ENCODE measurements around the gene LRRC38.
"Not testable (repeated sequence)": the region's sequence is repeated elsewhere in the genome, so short reads cannot be mapped to it uniquely, and the experiment has no call there.

Gene LRRC38

GRCh38 chr1:13513895-13514546 is at the start of gene LRRC38:
TSS of gene LRRC38 (minus strand) at chr1:13514003. CDS start at chr1:13513593, 410 bp downstream.
- no peaks in the 10 kb centered on the region for H3K9me3 ChIP-seq (ENCODE audit: control insufficient read depth, low read length)
- TF ChIP-seq CTCF (IDR thresholded peaks at IDR 0.05): no peak
- no peak within 1 kb of the TSS for H3K4me3 ChIP-seq (ENCODE audit: low read depth, low read length)
- no peaks in the 10 kb centered on the region for H3K27me3 ChIP-seq (ENCODE audit: control insufficient read depth, insufficient read depth, low read length)
- no peaks in the 10 kb centered on the region for H3K4me1 ChIP-seq
- no peaks in the 10 kb centered on the region for H3K36me3 ChIP-seq (ENCODE audit: control insufficient read depth, insufficient read depth, low read length)
- no peak within 1 kb of the TSS for H2AFZ ChIP-seq
- H3K4me2 ChIP-seq (ENCODE audit: low read length): no peak within 1 kb of the TSS
- H3K79me2 ChIP-seq: no peaks in the 10 kb centered on the region
- H3K9ac ChIP-seq: no peak within 1 kb of the TSS
- no peak within 1 kb of the TSS for H3K27ac ChIP-seq

GRCh38 chr1:13562981-13563380 is 49.2 kb upstream of the LRRC38 start:
- H3K27me3 ChIP-seq (ENCODE audit: control insufficient read depth, insufficient read depth, low read length); H3K9ac ChIP-seq; H3K4me2 ChIP-seq (ENCODE audit: low read length); H3K9me3 ChIP-seq (ENCODE audit: control insufficient read depth, low read length); H3K4me3 ChIP-seq (ENCODE audit: low read depth, low read length); H3K27ac ChIP-seq; H3K4me1 ChIP-seq; H2AFZ ChIP-seq; H3K79me2 ChIP-seq; H3K36me3 ChIP-seq (ENCODE audit: control insufficient read depth, insufficient read depth, low read length): not testable (repeated sequence)

- H3K27me3 ChIP-seq (ENCODE audit: control insufficient read depth, insufficient read depth, low read length): no peaks in the 10 kb centered on the region
- TF ChIP-seq CTCF (IDR thresholded peaks at IDR 0.05): no peak
- H3K79me2 ChIP-seq: no peaks in the 10 kb centered on the region
- no peak overlapping the region for H3K27ac ChIP-seq
- H3K4me1 ChIP-seq: no peaks in the 10 kb centered on the region
- no peak overlapping the region for H3K4me2 ChIP-seq (ENCODE audit: low read length)
- no peak overlapping the region for H3K4me3 ChIP-seq (ENCODE audit: low read depth, low read length)
- H3K9ac ChIP-seq: no peak overlapping the region
- H2AFZ ChIP-seq: no peak overlapping the region
- H3K36me3 ChIP-seq (ENCODE audit: control insufficient read depth, insufficient read depth, low read length): no peaks in the 10 kb centered on the region
- no peaks in the 10 kb centered on the region for H3K9me3 ChIP-seq (ENCODE audit: control insufficient read depth, low read length)
Measured at GRCh38 chr1:13560541-13560940, 46.7 kb upstream of the LRRC38 start.

- Histone ChIP-seq H3K36me3 (ENCODE audit: control insufficient read depth, insufficient read depth, low read length) (no peaks in the 10 kb centered on the region), H3K27me3 (ENCODE audit: control insufficient read depth, insufficient read depth, low read length) (no peaks in the 10 kb centered on the region), H3K9ac (no peak overlapping the region), H3K4me1 (no peaks in the 10 kb centered on the region), H3K4me3 (ENCODE audit: low read depth, low read length) (no peak overlapping the region), H3K4me2 (ENCODE audit: low read length) (no peak overlapping the region), H3K27ac (no peak overlapping the region), H3K79me2 (no peaks in the 10 kb centered on the region), H2AFZ (no peak overlapping the region), H3K9me3 (ENCODE audit: control insufficient read depth, low read length) (no peaks in the 10 kb centered on the region)
- TF ChIP-seq CTCF (IDR thresholded peaks at IDR 0.05): no peak
Measured at GRCh38 chr1:13556224-13556764, 42.5 kb upstream of the LRRC38 start.

- H2AFZ ChIP-seq: no peak overlapping the region
Measured at GRCh38 chr1:13554798-13555197, 41.0 kb upstream of the LRRC38 start.

More at GRCh38 chr1:13554798-13555197, 41.0 kb upstream of the LRRC38 start:
- H3K36me3 ChIP-seq (ENCODE audit: control insufficient read depth, insufficient read depth, low read length): no peaks in the 10 kb centered on the region
- no peaks in the 10 kb centered on the region for H3K4me1 ChIP-seq
- no peak for TF ChIP-seq CTCF (IDR thresholded peaks at IDR 0.05)
- H3K4me2 ChIP-seq (ENCODE audit: low read length): no peak overlapping the region
- H3K9me3 ChIP-seq (ENCODE audit: control insufficient read depth, low read length): no peaks in the 10 kb centered on the region
- H3K27me3 ChIP-seq (ENCODE audit: control insufficient read depth, insufficient read depth, low read length): no peaks in the 10 kb centered on the region
- no peak overlapping the region for H3K27ac ChIP-seq
- no peaks in the 10 kb centered on the region for H3K79me2 ChIP-seq
- H3K4me3 ChIP-seq (ENCODE audit: low read depth, low read length): no peak overlapping the region
- H3K9ac ChIP-seq: no peak overlapping the region
